Fibroblast of upper back skin (primary cell): Measurements from ENCODE around the gene ABLIM3.
A peak's percentile ranks its signal among the peaks of the same experiment; 100 is the strongest.
"Not testable (repeated sequence)": the region's sequence is repeated elsewhere in the genome, so short reads cannot be mapped to it uniquely, and the experiment has no call there.

ENCODE experiments used
- DNase-seq: peaks from one replicate; pipeline ENCODE4 v3.0.0-alpha.2; 2013

The ABLIM3 gene

GRCh38 chr5:149261246-149261645 lies 120.0 kb downstream of the ABLIM3 start:
- no peak for DNase-seq

DNA sequence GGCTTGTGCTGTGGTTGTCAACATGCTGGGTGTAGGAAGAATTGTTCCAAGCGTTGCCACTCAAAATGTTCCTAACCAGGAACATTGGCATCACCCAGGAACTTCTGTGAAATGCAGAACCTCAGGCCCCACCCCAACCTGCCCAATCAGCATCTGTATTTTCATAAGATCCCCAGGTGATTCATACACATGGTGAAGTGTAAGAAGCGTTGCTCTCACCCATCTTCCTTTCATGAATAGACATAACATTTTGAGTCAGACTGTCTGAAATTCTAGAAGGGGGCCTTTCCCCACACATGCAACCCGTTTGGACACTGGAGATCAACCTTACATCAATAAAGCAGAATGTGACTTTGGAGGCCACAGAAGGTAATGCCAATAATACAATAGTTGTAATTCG lies 121.0 kb downstream of the ABLIM3 start:
- DNase-seq: no peak

DNA sequence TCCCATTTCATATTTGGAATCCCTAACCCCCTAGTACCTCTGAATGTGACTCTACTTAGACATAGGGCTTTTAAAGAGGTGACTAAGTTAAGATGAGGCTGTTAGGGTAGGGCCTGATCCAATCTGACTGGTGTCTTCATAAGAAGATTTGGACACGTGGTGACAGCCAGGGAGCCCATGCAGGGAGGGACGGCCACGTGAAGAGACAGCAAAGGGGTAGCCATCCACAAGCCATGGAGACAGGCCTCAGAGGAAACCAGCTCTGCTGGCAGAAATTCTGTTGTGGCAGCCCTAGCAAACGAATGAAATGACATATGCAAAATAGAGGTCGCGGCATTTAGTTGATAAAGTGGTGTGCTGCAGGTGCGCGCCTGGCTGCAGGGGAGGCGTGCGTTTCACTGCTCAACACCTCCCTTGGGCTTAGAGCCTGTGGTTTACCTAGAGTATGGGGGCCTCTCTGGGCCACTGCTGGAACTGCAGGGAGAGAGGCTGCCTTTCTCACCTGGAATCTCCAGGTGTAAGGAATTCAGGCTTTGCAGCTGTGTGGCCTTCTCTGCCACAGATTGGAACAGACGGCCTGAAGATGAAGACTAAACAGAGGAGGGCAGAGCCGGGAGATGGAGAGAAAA lies 123.3 kb downstream of the ABLIM3 start:
- DNase-seq: no peak

DNA sequence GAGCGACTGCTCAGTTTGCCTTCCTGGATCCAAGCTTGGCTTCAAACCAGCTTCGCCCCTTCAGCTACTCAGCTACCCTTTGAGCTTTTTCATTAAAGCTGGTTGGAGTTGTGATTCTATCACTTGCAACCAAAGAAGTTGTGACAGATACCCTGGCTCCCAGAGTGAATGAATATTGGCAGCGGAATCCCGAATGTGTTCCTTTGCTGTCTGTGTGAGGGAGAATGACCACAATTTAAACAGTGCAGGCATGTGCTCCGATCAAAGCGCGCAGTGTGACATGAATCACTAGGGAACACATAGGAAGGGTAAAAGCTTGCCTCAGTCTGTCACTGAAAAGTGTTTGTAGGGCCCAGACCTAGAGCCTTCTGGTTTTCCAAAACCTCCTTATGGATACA lies 123.8 kb downstream of the ABLIM3 start:
- no peak for DNase-seq

- peak; percentile 48 for DNase-seq
These were observed 124.3 kb downstream of the ABLIM3 start for GRCh38 chr5:149265597-149265996.

DNA sequence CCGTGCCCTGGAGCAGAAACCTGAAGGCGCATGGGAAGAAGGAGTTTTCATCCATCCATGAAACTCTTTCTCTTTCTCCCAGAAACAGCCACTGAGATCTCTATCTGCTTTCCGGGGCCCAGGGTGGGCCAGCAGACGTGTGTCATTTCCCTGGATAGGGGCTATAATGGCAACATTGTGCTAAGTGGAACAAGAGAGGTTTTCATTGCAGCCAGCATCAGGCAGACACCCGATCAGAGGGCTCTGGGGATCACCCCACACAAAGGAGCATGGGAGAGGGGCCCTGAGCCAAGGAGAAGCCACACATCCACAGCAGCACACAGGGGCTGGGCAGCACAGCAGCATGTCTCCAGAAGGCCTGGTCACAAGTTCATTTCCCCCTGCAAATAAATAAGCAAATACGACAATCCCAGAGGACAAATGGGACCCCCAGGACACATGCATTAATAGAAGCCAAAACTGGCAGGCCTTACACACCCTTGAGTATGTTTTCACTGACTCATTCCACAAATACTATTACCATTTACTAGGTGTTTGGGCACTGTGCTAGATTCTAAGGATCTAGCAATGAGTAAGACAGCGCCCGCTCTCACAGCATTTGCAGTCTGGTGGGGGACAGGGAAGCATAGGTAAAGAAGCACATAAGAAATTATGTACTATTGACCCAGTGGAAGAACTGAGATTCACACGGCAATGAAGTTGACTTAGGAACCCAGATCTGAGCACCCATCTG lies 126.1 kb downstream of the ABLIM3 start:
- no peak for DNase-seq

DNA sequence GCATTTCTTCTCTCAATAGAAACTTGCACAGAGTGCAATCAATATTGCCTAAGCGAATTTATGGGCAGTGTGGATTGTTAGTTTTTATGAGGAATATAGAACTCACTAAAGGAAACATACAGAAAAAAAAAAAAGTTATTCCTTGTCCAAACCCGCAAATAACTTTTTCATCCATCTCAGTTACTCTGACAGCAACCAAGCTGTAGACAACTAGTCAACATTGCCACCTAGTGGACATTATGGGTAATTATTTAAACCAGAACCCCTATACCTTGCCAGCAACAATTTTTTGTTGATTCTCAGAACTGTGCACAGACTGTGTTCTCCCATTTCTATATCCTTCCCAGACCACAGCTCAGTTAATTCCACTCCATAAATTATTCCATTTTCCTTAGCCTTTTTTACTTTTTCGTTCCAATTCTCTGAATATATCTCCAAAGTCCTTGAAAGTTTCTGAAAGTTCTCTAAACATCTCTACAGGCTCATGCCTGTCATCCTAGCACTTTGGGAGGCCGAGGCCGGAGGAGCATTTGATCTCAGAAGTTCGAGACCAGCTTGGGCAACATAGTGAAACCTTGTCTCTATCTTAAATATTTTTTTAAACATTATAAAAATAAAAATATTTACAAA lies 127.8 kb downstream of the ABLIM3 start:
- peak; percentile 63 for DNase-seq

GRCh38 chr5:149271195-149271715 lies 130.0 kb downstream of the ABLIM3 start:
- DNase-seq: no peak

GRCh38 chr5:149271716-149272563 lies 130.6 kb downstream of the ABLIM3 start, which contains the start of gene AFAP1L1:
AFAP1L1 (plus strand) TSS chr5:149271859; CDS start chr5:149271969, 110 bp downstream.
- DNase-seq: no peak

DNA sequence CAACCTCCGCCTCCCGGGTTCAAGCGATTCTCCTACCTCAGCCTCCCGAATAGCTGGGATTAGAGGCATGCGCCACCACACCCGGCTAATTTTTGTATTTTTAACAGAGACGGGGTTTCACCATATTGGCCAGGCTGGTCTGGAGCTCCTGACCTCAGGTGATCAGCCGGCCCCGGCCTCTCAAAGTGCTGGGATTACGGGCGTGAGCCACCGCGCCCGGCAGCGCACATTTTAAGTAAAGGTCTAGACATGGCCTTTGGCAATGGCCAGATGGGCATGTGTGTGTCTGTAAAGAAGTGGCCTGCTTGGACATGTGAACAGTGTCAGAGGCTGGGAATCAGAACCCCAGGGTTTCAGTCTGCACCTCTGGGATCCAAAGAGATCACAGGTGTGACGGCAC lies 131.5 kb downstream of the ABLIM3 start:
- not testable (repeated sequence) for DNase-seq

DNA sequence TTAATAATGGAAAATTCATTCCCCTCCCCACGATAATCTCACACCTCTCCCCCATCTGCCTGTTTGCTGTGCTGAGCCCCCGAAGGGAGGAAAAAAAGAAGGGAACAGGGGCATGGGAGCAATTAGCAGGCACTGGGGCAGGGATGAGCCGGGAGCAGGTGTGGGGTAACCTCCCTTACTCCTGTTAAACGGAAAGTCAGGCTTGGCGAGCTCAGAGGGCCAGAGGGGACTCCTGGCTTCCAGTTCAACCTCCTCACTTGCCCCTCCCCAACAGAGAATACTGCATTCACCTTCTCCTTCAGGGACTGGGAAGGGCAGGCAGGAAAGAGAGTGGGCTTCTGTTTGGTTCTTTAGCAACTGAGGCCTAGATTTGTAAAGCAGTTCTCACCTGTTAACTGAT lies 131.9 kb downstream of the ABLIM3 start:
- DNase-seq: no peak

DNA sequence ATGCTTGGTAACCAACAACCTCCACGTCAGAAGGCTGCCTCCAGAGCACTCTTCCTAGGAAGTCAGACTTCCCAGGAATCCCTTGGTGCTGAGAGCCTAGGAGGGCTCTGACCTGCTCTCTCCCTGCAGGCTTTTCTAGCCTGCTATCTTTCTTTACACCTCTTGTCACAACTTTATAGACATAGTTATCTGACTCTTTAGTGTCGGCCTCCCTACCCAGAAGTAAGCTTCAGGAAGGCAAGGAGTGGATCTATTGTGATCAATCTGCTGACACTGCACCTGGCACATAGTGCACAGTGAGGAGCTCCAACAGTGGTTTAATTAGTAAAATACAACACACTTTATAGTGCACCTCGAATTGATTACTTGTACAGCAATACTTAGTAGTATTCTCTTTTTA lies 132.7 kb downstream of the ABLIM3 start:
- DNase-seq: no peak

GRCh38 chr5:149274939-149275338 lies 133.6 kb downstream of the ABLIM3 start:
- no peak for DNase-seq

- no peak for DNase-seq
These were observed 136.5 kb downstream of the ABLIM3 start for GRCh38 chr5:149277801-149278200.

GRCh38 chr5:149278451-149279210 lies 137.3 kb downstream of the ABLIM3 start:
- no peak for DNase-seq

- no peak for DNase-seq
These were observed 138.4 kb downstream of the ABLIM3 start for GRCh38 chr5:149279661-149280060.

DNA sequence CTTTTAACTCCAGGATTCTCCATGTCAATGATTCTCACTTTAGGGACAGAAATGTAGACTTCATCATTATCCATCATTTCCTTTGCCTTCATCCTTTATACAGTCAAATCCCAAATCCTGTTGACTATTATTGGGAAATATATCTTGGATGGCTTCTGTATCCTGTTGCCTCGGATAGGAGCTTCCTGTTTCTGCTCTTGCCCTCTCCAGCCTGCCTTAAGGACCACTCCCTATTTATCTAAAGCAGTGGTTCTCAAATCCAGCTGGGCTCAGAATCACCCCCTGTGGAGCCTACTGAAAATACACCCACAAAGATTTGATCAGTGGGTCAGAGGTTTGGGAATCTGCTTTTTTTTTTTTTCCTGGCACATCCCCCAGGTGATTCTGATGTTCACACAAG lies 138.8 kb downstream of the ABLIM3 start:
- no peak for DNase-seq

- no peak for DNase-seq
These were observed 139.5 kb downstream of the ABLIM3 start for GRCh38 chr5:149280802-149281201.

DNA sequence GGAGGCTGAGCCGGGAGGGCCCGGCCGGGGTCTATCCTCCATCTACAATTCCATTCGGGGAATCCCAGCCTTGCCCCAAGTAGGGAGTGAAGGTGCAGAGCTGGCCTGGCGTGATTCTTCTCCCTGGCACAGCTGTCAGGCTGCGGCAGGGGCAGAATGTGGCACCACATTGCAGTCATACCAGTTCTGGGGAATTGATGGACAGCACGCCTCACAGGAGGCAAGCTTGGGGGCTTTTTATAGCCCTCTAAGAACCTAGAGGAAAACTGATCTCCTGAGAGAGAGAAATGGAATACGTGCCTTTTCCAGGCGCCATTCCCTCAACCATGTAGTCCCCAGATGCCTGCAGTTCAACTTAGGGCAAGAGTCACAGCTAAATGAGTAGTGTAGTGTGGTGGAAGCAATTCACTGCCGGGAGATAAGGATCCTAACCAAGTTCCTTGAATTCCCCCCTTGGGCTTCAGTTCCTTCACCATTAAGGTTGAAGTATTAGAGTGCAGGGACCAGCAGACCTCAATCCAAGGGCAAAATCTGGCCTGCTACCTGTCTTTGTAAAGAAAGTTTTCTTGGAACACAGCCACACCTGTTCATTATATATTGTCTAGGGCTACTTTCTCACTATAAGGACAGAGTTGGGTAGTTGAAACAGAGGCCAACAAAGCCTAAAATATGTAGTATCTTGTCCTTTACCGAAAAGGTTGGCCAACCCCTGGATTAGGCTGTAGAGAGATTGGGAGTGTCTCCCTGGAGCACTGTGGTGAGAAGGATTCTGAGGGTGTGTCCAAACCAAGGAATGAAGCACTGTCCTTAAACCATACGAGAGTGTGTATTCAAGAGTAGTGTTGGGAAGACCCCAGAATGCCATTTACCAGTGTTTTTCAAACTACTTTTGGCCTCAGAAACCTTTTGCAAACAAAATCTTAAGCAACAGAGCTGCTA lies 141.0 kb downstream of the ABLIM3 start:
- no peak for DNase-seq

- DNase-seq: no peak
These were observed 141.7 kb downstream of the ABLIM3 start for GRCh38 chr5:149282966-149283332.
